Dermis blood vessel endothelial cell (primary cell): Measurements from ENCODE around the gene REXO5. TPM values are rescaled to one million over a fixed set of nuclear protein-coding genes. Genes with fewer than 3 reads are reported as not detected.

Experiments used
- DNase-seq: peaks from one replicate; pipeline ENCODE4 v3.0.0; 2010
- total RNA-seq: library from RNA; depleted of rRNA; stranded (reverse); fragments of >200 nt; gene quantifications from 2 replicates; pipeline ENCODE4 v1.2.3, GENCODE V29; 2014

Gene REXO5
- total RNA-seq, 1 donor from 2014 or later: 6.5 TPM

DNA sequence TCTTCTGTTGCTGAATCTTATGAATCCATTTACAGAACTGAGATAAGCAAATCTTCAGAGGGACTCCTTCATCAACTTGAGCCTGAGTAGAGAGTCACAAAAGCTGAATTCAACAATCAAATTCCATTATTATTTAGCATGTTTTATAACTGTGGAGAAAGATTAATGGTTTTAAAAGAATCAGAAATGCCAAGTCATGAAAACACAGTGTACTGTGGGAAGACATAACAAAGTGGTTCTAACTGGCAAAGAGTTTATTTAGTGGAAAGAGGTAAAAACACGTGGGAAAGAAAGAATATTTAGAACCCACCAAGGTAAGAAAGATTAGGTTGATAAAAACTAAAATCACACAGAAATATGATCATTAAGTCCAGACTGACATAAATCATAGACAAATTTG is 5.0 kb upstream of the REXO5 start:
- DNase-seq: no peak

- peak; percentile 15 for DNase-seq
Observed at GRCh38 chr16:20803192-20803560, 3.2 kb upstream of the REXO5 start.

DNA sequence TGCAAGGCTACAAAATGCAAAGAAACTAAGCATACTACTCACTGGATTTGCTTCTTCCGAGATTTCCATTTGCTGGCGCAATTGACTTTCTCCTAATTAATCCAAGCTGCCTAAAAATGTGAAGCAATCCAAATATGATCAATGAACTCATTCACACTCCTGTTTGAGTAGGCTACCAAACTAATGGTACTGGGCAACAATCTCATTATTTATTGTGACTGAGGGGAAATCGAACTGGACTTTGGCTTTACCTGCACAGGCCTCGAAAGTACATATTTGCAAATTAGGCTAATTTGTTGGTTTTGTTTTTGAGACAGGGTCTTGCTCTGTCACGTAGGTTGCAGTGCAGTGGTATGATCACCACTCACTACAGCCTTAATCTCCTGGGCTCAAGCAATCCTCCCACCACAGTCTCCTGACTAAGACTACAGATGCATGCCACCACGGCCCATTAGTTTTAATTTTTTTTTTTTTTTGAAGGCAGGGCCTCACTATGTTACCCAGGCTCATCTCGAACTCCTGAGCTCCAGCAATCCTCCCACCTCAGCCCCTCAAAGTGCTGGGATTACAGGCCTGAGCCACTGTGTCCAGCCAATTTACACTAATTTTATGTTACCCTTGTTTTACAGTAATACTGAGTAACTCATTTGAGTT is 2.6 kb upstream of the REXO5 start:
- DNase-seq: no peak

GRCh38 chr16:20805684-20806167 is 601 bp upstream of the REXO5 start:
- peak; percentile 34 for DNase-seq

DNA sequence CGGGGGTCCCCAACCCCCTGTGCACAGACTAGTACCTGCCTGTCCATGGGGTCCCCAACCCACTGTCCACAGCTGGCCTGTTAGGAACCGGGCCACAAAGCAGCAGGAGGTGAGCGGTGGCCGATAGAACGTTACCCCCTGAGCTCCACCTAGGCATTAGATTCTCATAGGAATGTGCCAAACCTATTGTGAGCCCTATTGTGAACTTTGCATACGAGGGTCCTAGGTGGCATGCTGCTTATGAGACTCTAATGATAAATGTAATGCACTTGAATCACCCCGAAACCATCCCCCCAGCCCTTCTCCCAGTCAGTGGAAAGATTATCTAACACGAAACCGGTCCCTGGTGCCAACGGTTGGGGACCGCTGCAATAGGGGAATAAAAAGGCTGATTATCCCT is 1.5 kb downstream of the REXO5 start:
- DNase-seq: no peak

- DNase-seq: no peak
Observed at GRCh38 chr16:20811889-20812439, 5.6 kb downstream of the REXO5 start.

GRCh38 chr16:20812510-20812909 is 6.2 kb downstream of the REXO5 start:
- DNase-seq: no peak

DNA sequence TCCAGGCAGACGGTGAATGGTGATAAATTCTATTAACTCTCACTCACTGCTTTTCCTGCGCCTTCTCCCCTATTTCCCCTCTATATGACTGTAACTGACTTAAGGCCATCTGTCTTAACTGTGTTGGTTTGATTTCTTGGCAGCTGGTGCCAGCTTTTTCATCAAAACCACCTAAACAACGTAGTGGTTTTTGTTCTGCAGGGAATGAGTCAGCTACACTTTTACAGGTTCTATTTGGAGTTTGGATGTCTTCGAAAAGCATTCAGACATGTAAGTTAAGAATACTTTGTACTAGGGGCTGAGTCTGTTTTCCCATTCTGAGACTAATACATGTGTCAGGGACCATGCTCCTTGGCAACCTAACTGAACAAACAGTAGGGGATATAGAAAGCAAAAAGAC is 8.5 kb downstream of the REXO5 start:
- peak; percentile 74 for DNase-seq

- no peak for DNase-seq
Observed at GRCh38 chr16:20818929-20819585, 12.7 kb downstream of the REXO5 start.

DNA sequence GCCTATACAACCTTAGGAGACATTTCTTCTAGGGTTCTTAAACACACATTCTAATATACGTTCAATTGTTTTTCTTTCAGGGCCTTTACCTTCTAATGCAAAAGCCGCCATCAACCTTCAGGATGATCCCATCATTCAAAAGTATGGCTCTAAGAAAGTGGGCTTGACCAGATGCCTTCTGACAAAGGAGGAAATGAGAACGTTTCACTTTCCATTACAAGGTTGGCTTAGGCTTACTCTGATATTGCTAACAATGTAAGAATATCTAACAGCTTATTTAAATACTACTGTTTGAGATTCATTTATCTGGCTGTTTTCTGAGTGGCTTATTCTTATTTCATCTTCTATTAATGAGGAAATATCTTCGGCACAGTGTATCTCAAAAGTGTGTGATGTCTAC is 15.4 kb downstream of the REXO5 start:
- DNase-seq: no peak

GRCh38 chr16:20822521-20823325 is 16.4 kb downstream of the REXO5 start:
- no peak for DNase-seq

- DNase-seq: no peak
Observed at GRCh38 chr16:20826039-20826566, 19.8 kb downstream of the REXO5 start.

GRCh38 chr16:20829536-20829935 is 23.2 kb downstream of the REXO5 start:
- no peak for DNase-seq

DNA sequence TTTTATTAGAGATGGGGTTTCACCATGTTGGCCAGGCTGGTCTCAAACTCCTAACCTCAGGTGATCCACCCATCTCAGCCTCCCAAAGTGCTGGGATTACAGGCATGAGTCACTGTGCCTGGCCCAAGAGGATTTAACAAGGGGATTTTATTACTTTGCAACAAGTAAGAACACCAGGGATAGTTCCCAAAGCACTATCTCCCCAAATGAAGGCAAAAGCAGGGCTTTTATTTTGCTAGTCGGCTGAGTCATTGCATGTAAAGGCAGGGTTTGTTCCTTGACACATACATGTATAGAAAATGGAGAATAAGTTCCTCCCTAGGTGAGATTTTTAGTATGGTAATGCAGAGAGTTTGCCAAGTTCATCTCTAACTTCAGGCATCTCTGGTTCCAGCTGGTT is 24.0 kb downstream of the REXO5 start:
- DNase-seq: no peak

DNA sequence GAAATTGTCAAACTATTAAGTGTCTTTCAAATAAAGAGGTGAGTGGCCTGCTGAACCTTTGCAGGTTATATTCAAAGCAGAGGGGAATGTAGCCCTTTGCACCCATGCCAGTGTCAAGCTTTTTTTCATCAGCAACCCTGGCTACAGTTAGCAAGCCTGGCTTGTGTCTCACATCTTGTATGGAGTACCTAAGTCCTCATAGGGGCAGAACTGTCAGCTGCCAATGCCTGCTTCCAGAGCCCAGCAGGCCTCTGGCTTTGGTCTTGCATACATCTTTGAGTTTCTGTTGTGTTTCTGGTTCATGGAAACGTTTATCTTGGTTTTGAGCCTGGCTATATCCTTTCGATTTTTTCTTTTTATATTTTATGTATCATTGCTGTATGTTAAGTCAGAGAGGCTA is 26.8 kb downstream of the REXO5 start:
- no peak for DNase-seq

- DNase-seq: no peak
Observed at GRCh38 chr16:20838240-20838639, 31.9 kb downstream of the REXO5 start.

GRCh38 chr16:20839504-20839903 is 33.2 kb downstream of the REXO5 start:
- DNase-seq: no peak

DNA sequence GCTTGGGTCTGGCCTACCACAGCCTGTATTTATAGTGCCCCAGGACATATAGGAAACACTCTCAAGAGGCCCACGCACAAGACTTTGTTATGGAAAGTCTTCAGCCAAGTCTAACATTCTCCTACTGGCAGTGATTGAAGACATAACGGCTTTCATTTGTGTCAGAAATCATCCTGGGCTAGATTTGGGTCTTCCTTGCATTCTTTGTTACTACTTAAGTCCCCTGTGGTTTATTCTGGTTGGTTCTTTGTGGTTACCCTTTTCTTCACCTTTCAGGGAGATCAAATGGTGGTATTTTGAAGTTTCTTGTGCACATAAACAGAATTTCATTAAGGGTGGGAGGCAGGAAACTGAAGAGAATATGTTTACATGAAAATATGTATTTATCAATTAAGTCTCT is 37.7 kb downstream of the REXO5 start:
- DNase-seq: no peak

DNA sequence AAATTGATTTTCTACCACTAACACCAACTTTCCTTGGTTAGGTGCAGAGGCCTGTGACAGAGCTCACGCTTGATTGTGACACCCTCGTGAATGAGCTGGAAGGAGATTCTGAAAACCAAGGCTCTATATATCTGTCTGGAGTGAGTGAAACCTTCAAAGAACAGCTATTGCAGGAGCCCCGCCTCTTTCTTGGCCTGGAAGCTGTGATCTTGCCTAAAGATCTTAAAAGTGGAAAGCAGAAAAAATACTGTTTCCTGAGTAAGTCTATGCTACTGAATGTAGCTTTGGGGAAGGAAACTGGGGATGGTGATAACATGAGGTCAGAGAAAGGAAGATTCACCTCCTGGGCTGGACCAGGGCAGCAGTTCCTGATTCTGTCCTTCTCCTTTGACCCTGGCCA is 38.3 kb downstream of the REXO5 start:
- DNase-seq: peak; percentile 27

- no peak for DNase-seq
Observed at GRCh38 chr16:20846030-20846429, 39.7 kb downstream of the REXO5 start.

DNA sequence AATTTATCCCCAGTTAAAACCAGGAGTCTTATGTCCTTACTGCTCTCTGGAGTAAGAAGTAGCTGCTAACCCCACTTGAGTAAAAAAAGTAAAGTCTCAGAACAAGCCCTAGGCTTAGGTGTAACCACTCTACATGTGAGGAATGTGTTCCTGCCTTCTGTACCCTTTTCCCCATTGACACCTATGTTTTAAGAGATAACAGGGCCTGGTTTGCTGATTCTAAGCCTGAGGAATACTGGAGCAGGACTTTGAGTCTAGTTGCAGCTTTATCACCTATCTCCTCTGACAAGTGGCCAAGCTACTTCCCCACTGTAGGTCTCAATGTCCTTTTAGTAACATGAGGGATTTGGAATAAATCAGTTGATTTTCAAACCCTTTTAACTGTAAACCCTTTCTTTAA is 40.2 kb downstream of the REXO5 start:
- DNase-seq: no peak

DNA sequence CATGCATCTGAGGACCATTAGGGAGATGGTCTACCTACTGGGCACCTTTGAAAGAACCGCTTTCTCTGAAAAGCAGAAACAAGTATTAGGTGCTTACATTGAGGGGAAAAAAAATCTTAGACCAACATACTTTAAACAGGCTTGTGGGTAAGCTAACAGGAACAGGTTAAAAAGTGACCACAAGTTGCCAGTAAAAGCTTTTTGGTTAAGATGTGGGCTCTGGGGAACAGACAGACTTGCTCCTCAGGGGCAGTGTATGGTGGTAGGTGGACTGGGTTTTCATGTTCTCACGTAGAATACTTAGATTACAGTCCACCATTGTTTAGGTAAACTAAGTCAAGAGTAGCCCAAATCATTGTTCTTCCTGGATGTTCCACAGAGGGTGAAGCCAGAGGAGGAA is 41.2 kb downstream of the REXO5 start:
- DNase-seq: no peak
